ENCODE results near the gene DBF4.
"Not testable (repeated sequence)": the region's sequence is repeated elsewhere in the genome, so short reads cannot be mapped to it uniquely, and the experiment has no call there.

Gene DBF4

GRCh38 chr7:87876040-87876868 is at the start of gene DBF4, which contains the start of gene SLC25A40:
DBF4 (plus strand) TSS chr7:87876493; CDS start chr7:87876733, 240 bp downstream.
SLC25A40 (minus strand) TSS chr7:87876360; CDS start chr7:87858727, 17,633 bp downstream.
- DNase-seq (ENCODE audit: low read depth): peak; percentile 93

GRCh38 chr7:87828383-87828782 is 47.9 kb upstream of the DBF4 start:
- DNase-seq (ENCODE audit: low read depth): not testable (repeated sequence)

GRCh38 chr7:87831097-87831496 is 45.2 kb upstream of the DBF4 start:
- DNase-seq (ENCODE audit: low read depth): no peak

- no peak for DNase-seq (ENCODE audit: low read depth)
Observed at GRCh38 chr7:87833130-87833529, 43.2 kb upstream of the DBF4 start.

GRCh38 chr7:87837597-87837996 is 38.7 kb upstream of the DBF4 start:
- no peak for DNase-seq (ENCODE audit: low read depth)

- no peak for DNase-seq (ENCODE audit: low read depth)
Observed at GRCh38 chr7:87850836-87851593, 25.3 kb upstream of the DBF4 start.

GRCh38 chr7:87852306-87852705 is 24.0 kb upstream of the DBF4 start:
- DNase-seq (ENCODE audit: low read depth): no peak

- DNase-seq (ENCODE audit: low read depth): no peak
Observed at GRCh38 chr7:87853237-87853864, 22.9 kb upstream of the DBF4 start.

- no peak for DNase-seq (ENCODE audit: low read depth)
Observed at GRCh38 chr7:87858417-87859100, 17.7 kb upstream of the DBF4 start.

GRCh38 chr7:87866089-87866488 is 10.2 kb upstream of the DBF4 start:
- DNase-seq (ENCODE audit: low read depth): no peak

- not testable (repeated sequence) for DNase-seq (ENCODE audit: low read depth)
Observed at GRCh38 chr7:87866533-87866932, 9.8 kb upstream of the DBF4 start.

GRCh38 chr7:87870471-87870870 is 5.8 kb upstream of the DBF4 start:
- no peak for DNase-seq (ENCODE audit: low read depth)

GRCh38 chr7:87872346-87872745 is 3.9 kb upstream of the DBF4 start:
- DNase-seq (ENCODE audit: low read depth): no peak

- DNase-seq (ENCODE audit: low read depth): not testable (repeated sequence)
Observed at GRCh38 chr7:87873328-87873727, 3.0 kb upstream of the DBF4 start.

GRCh38 chr7:87874066-87874465 is 2.2 kb upstream of the DBF4 start:
- DNase-seq (ENCODE audit: low read depth): no peak

- peak; percentile 5 for DNase-seq (ENCODE audit: low read depth)
Observed at GRCh38 chr7:87875151-87876039, 898 bp upstream of the DBF4 start.

- peak; percentile 21 for DNase-seq (ENCODE audit: low read depth)
Observed at GRCh38 chr7:87876869-87877234, 559 bp downstream of the DBF4 start.

- no peak for DNase-seq (ENCODE audit: low read depth)
Observed at GRCh38 chr7:87877366-87878040, 1.2 kb downstream of the DBF4 start.

- DNase-seq (ENCODE audit: low read depth): no peak
Observed at GRCh38 chr7:87878208-87878735, 2.0 kb downstream of the DBF4 start.
